GM21723 (cell line): ENCODE results near the gene PIGQ.

Experiments
- ATAC-seq: cut with Tn5 transposase; IDR thresholded peaks from one replicate; pipeline ENCODE4 v1.9.1; 2021; ENCODE audit warnings: mild to moderate bottlenecking, moderate library complexity; ENCODE audit not compliant: unreplicated experiment

PIGQ gene

DNA sequence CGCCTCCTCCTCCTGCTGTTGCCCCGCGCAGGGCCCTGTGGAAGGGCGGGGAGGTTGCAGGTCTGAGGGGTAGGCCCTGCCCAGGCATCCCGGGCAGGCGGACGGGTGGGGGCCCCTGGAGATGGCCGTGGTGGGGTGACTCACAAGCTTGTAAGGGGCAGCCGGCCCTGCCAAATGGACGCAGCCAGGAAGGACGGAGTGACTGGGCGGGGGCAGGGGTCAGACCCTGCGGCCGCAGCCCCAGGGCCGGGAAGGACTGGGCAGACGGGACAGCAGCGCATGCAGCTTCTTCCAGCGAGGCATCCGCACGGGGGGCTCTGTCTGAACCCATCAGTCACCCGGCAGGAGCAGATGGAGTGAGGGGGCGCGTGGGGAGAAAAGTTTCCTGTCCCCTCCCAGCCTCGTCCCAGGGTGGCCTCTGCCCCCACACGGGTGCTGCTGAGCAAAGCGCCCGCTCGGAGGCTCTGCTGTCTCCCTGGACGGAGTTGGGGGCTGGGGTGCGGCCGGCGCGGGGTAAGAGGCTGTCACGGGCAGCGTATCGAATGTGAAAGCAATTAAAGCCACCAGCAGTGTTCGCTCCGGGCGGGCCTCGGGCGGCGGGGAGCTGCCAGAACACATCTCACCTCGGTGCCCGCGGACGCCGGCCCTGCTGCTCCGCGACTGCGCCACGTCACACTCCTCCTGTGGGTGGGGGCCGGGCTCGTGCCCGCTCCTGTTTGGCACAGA is 15.0 kb upstream of the PIGQ start:
- no peak for ATAC-seq

DNA sequence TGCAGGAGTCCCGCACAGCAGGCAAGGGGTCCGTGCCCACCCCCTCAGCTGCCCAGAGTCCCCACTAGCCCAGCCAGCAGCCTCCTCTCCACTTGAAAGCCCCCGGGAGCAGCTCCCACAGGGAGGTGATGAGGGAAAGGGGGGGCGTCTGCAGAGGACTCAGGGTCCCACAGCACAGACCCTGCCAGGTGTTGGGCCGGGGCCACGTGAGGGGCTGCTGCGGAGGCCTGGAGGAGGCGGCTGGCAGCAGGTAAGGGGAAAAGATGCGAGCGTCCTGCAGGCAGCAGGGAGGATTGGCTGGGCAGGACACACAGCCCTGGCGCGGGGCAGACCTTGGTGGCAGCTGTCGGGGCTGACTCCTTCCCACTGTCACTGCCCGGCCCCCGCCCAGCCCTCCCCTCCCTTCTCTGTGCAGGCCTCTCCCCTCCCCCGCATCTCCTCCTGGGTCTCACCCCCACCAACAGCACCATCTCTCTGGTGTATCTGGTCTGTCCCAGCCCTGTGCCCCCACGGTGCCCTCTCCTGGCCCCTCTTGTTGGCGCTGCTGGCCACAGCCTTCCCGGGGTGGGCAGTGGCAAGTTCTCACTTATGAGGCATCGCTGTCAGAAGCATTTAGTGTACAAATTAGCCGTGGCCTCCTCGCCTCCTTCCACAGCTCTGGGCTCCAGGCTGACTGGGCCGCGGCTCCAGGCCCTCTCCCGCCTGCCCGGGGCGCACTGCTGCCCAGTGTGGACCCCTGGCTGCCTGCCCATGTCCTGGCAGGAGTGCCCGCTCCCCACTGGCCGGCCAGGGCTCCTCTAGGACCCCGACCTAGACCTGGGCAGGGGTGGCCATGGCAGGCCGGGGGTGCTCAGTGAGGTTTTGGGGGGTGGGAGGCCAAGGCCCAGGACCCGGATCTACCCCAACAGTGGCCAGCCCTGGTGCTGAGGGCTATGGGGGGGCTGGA is 14.0 kb upstream of the PIGQ start:
- no peak for ATAC-seq

- ATAC-seq: no peak
Measured at GRCh38 chr16:556474-557173, 13.1 kb upstream of the PIGQ start.

- no peak for ATAC-seq
Measured at GRCh38 chr16:557463-558297, 12.1 kb upstream of the PIGQ start.

- ATAC-seq: no peak
Measured at GRCh38 chr16:558298-559020, 11.3 kb upstream of the PIGQ start.

DNA sequence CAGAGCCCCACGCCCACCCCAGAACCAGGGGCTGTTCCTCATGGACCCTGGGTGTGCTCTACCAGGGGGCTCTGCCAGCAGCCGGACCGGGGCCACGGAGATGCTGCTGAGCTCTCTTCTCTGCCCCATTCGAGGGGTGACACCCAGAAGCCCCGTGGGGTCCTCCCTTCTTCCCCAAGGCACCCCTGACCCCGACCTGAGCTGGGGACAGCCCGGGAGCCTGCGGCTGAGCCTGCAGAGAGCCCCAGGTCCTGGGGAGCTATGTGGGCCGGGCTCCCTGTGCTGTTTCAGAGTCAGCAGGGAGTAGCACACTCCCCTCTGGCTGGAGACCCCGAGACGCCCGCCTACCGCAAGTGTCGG is 10.8 kb upstream of the PIGQ start:
- ATAC-seq: no peak

DNA sequence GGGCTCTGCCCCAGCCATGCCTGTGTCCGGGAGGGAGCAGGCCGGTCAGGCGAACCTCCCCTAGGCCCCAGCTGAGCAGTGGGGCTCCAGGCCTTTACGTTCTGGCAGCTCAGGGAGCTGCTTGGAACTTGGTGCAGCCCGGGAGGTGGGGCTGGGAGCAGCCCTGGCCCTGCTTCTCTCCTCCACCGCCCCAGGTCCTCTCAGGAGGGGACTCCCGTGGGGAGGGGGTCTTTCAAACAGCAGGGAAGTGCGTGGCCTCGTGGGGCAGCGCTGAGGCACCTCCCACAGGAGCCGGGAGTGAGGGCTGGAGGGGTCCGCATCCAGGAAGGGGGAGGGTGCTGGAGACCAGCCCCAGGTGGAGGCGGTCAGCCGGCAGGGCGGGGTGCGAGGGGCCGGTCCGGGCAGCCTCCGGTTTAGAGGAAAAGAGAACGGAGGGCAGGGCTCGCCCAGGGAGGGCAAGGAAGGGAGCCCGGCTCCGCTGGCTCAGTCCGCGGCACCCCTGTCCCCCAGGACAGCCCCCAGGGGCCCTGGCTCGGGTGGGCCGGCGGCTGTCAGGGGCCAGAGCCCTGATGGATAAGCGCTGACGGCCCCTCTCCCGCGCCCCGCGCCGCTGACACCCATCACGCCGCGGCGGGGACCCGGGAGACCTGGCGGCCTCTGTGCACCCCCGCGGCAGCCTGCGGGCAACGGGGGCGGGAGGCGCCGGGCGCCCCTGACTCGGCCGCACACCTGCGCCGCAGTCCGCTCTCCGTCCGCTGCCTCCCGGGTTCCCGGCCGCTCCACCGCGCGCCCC is 10.2 kb upstream of the PIGQ start:
- ATAC-seq: no peak

- ATAC-seq: no peak
Measured at GRCh38 chr16:560204-560700, 9.5 kb upstream of the PIGQ start, which contains the start of gene PRR35. Gene PRR35 (plus strand): TSS chr16:560394. CDS start chr16:563295, 2,901 bp downstream.

DNA sequence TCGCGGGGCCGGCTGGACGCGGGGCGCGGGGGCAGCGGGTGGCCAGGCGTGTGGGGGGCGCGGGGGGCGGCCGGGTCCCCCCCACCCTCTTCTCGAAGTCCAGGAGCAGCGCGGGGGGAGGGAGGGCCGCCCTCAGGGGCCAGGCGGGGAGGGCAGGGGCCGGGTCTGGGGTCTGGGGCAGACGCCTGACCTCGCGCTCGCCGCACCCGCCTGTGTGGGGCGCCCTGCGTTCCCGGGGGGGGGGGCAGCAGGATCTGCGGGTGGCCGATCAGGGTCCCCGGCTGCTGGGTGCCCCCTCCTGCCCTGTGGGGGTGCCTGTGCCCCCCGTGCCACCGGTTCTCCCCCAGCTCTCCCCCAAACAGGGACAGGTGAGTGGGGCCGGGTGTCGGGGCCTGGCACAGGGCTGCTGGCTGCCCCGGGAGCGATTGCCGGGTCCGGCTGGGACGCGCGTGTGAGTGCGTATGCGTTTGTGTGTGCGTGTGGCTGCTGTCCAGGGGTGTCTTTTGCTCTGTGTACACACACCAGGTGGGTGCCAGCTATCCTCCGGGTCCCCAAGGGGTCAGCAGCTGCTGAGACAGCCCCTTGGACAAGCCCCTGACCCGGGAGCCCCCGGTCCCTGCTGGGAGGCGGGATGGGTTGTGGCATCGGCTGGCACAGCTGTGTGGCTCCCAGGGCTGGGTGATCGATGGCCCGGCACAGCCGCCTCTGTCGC is 8.9 kb upstream of the PIGQ start:
- ATAC-seq: no peak

DNA sequence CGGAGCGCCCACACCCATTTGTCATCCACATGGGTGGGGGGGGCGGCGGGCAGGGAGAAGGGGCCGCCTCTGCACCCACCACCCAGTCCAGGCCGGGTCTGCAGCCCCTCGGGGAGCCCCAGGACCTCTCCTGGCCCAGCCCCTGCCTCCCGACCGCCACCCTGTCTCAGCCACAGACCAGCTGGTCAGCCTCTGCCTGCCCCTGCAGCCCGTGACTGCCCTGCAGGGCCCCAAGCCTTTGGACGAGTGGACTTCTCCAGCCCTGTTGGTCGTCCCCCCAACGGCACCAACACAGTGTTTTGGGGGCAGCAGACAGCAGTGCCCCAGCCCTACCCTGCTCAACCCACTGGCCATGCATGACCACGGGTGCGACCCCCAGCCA is 8.4 kb upstream of the PIGQ start:
- no peak for ATAC-seq

GRCh38 chr16:561957-562938 is 7.5 kb upstream of the PIGQ start:
- ATAC-seq: no peak

DNA sequence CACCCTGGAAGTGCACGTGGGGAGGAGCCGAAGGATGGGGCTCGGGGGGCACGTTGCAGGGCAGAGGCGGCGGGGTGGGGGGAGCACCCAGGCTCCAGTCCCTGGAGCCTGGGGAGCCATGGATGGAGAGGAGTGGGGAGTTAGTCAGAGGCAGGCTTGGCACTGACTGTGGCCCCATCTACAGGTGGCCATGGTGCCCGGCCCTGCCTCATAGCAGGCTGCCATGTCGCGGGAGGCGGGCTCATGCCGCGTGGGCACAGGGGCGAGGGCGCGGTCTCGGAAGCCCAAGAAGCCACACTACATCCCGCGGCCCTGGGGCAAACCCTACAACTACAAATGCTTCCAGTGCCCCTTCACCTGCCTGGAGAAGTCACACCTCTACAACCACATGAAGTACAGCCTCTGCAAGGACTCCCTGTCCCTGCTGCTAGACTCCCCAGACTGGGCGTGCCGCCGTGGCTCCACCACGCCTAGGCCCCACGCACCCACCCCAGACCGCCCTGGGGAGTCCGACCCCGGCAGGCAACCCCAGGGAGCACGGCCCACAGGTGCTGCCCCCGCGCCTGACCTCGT is 6.6 kb upstream of the PIGQ start:
- no peak for ATAC-seq

DNA sequence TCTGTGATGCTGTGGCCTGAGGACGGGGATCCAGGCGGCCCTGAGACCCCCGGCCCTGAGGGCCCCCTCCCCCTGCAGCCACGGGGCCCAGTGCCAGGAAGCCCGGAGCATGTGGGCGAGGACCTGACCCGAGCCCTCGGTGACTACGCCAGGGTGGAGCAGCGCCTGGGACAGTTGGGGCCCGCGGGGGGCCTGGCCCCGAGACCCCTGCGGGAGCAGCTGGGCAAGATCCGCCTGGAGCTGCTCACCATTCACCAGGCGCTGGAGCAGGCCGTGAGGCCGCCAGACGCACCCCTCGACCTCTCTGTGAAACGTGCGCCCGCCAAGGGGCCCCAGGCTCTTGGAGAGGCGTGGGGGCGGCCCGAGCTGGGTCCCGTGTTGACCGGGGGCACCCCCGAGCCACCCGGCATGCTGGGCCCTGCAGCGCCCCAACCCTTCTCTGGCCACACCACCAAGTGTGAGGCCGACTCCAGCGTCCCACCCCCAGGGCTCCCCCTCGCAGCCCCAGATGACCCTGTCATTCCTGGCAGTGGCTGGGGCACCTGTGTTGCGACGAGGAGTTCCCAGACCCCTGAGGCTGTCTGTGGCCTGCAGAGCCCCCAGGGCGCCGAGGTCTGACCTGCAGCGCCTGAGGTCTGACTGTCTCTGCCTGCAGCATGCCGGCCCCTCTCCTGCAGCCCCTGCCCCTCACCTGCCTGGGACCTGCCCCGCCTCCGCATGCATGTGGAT is 4.9 kb upstream of the PIGQ start:
- ATAC-seq: no peak

DNA sequence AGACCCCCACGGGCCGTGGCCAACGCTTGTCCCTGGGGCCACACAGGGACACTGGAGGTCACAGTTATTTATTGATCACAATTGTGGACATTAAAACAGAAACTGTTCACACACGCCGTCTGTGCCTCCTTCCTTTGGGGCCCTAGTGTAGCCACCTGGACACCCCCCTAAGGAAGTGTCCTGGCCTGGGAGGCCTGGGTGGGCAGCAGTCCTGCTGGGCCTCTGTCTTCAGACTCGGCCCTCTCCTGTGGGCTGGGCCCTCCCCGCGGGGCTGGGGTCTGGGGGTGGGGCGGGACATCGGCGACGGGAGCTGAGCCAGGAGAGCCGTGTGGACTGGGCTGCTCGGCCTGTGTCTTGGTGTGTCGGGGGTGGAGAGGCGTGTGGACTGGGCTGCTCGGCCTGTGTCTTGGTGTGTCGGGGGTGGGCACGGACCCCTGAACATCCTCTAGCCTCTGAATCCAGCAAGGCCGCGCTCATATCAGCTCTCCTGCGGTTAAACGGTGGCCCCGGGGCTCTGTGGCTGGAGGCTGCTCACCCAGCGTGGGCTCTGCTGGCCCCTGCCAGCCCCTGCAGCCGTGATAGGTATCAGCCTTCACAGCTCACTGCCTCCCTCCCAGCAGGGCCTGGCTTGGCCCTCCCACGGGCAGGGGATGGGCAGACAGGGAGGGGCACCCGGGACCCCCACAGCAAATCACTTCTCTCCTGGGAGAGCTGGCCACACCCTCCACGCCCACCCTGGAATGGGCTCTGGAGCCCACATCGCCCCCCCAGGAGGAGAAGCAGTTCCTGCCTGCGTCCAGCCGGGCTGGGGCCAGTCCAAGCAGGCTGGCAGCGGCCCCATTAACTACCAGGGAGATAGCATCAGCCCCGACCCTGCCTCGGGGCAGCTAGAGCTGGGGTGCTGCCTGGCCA is 4.1 kb upstream of the PIGQ start:
- no peak for ATAC-seq
